DOHH2 (cell line): ENCODE data around the gene RRP8.

Experiments used
- H3F3A ChIP-seq: fragments of 200-600 bp; sonication (generic), shearing (Covaris generic); 2 replicates; pipeline ENCODE4 v1.6.0; 2016; ENCODE audit warnings: antibody characterized with exemption, mild to moderate bottlenecking; ENCODE audit not compliant: control insufficient read depth, insufficient read depth
- H3K27ac ChIP-seq: fragments of 200-600 bp; sonication (generic); 2 replicates; pipeline ENCODE4 v1.5.1; 2014; ENCODE audit warnings: low read depth, mild to moderate bottlenecking, low read length, moderate library complexity
- H3K27me3 ChIP-seq: fragments of 200-600 bp; sonication (generic); 2 replicates; pipeline ENCODE4 v1.6.1; 2014; ENCODE audit warnings: mild to moderate bottlenecking, low read length, mixed read lengths; ENCODE audit not compliant: control insufficient read depth
- H3K36me3 ChIP-seq: fragments of 200-600 bp; sonication (generic); 2 replicates; pipeline ENCODE4 v1.6.1; 2014; ENCODE audit warnings: mild to moderate bottlenecking, low read length, moderate library complexity, mixed read lengths; ENCODE audit not compliant: control insufficient read depth
- H3K4me1 ChIP-seq: fragments of 200-600 bp; sonication (generic); 2 replicates; pipeline ENCODE4 v1.6.1; 2014; ENCODE audit warnings: mild to moderate bottlenecking, low read length, mixed read lengths; ENCODE audit not compliant: control insufficient read depth
- H3K4me2 ChIP-seq: fragments of 200-600 bp; sonication (generic); 2 replicates; pipeline ENCODE4 v1.6.0; 2014; ENCODE audit warnings: mild to moderate bottlenecking, low read length, moderate library complexity
- H3K4me3 ChIP-seq: fragments of 200-600 bp; sonication (generic); 2 replicates; pipeline ENCODE4 v1.5.1; 2014; ENCODE audit warnings: mild to moderate bottlenecking, low read length, mixed read lengths
- H3K79me2 ChIP-seq: fragments of 200-600 bp; sonication (generic); 2 replicates; pipeline ENCODE4 v1.6.1; 2014; ENCODE audit warnings: mild to moderate bottlenecking, low read length, mixed read lengths; ENCODE audit not compliant: control insufficient read depth
- H3K9me2 ChIP-seq: fragments of 200-600 bp; sonication (generic); replicated peaks from 2 replicates; pipeline ENCODE4 v1.6.1; 2014; ENCODE audit warnings: mild to moderate bottlenecking, low read length, mixed read lengths; ENCODE audit not compliant: control insufficient read depth
- H3K9me3 ChIP-seq: fragments of 200-600 bp; sonication (generic); 2 replicates; pipeline ENCODE4 v1.6.1; 2014; ENCODE audit warnings: antibody characterized with exemption, low read length, mixed read lengths; ENCODE audit not compliant: control insufficient read depth, insufficient read depth
- H4K20me1 ChIP-seq: fragments of 200-600 bp; sonication (generic); 2 replicates; pipeline ENCODE4 v1.6.0; 2014; ENCODE audit warnings: low read depth, mild to moderate bottlenecking, antibody characterized with exemption, low read length, moderate library complexity; ENCODE audit not compliant: control insufficient read depth, insufficient read depth
- EZH2phosphoT487 ChIP-seq: fragments of 200-600 bp; sonication (generic); IDR thresholded peaks from 2 replicates; pipeline ENCODE4 v1.6.1; 2017; ENCODE audit warnings: borderline replicate concordance, mild to moderate bottlenecking, antibody characterized with exemption, low read length, moderate library complexity, mixed read lengths
- TF ChIP-seq, protein P1 (sequence below): fragments of 200-600 bp; sonication (generic); IDR thresholded peaks from one replicate; pipeline ENCODE4 v1.5.1; 2014; ENCODE audit warnings: antibody characterized with exemption, mild to moderate bottlenecking, low read depth, low read length; ENCODE audit not compliant: poor library complexity, severe bottlenecking

The RRP8 gene

DNA sequence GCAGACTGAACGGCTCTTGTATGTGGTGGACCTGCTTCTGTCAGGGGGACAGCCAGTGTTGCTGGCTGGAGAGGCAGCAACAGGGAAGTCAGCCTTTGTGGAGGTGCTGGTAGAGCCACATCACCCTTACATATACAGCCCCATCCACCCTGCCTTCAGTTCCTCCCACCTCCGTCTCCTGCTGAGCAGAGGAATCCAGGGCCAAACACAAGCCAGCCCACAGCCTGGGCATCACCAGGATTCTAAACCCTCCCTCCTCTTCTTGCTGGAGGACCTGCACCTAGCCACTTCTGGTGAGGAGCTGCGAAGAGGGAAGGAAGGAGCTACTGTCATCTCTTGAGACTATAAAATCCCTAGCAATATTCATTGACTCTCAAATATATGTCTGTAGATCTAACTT lies 54.8 kb downstream of the RRP8 start:
- Histone ChIP-seq H3F3A (no peaks in the 10 kb centered on the region), H3K36me3 (no peaks in the 10 kb centered on the region), H3K27ac (no peak overlapping the region), H3K9me2 (no peaks in the 10 kb centered on the region), H3K4me3 (no peak overlapping the region), H4K20me1 (no peaks in the 10 kb centered on the region), H3K4me2 (no peak overlapping the region), H3K79me2 (no peaks in the 10 kb centered on the region), H3K9me3 (no peaks in the 10 kb centered on the region), H3K4me1 (no peaks in the 10 kb centered on the region), H3K27me3 (no peaks in the 10 kb centered on the region)
- TF ChIP-seq, protein P1, sequence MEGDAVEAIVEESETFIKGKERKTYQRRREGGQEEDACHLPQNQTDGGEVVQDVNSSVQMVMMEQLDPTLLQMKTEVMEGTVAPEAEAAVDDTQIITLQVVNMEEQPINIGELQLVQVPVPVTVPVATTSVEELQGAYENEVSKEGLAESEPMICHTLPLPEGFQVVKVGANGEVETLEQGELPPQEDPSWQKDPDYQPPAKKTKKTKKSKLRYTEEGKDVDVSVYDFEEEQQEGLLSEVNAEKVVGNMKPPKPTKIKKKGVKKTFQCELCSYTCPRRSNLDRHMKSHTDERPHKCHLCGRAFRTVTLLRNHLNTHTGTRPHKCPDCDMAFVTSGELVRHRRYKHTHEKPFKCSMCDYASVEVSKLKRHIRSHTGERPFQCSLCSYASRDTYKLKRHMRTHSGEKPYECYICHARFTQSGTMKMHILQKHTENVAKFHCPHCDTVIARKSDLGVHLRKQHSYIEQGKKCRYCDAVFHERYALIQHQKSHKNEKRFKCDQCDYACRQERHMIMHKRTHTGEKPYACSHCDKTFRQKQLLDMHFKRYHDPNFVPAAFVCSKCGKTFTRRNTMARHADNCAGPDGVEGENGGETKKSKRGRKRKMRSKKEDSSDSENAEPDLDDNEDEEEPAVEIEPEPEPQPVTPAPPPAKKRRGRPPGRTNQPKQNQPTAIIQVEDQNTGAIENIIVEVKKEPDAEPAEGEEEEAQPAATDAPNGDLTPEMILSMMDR = no peak
- no peak for TF ChIP-seq EZH2phosphoT487

DNA sequence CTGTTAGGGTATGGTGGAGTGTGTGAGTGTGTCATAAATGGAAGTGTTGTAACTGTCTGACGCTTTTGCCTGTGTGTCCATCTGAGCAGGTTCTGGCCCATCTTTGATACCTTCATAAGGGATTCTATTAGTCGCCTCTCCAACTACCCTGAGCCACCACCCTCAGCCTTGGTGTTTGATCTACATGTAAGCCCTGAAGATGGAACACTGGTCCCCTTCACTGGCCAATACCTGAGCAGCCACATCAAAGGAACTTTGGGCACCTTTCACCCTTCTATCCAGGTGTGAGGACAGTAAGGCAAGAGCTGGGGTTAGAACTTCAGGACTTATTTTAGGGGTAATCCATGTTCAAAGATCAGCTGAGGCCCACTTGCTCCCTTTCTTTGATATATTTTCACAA lies 55.3 kb downstream of the RRP8 start:
- H3K36me3 ChIP-seq = no peaks in the 10 kb centered on the region
- H3K4me1 ChIP-seq = no peaks in the 10 kb centered on the region
- no peaks in the 10 kb centered on the region for H3K9me2 ChIP-seq
- H3K79me2 ChIP-seq = no peaks in the 10 kb centered on the region
- no peaks in the 10 kb centered on the region for H3K27me3 ChIP-seq
- H3K4me3 ChIP-seq = no peak overlapping the region
- TF ChIP-seq, protein P1 = no peak
- H3K27ac ChIP-seq = no peak overlapping the region
- H3K9me3 ChIP-seq = no peaks in the 10 kb centered on the region
- no peak overlapping the region for H3K4me2 ChIP-seq
- no peaks in the 10 kb centered on the region for H3F3A ChIP-seq
- H4K20me1 ChIP-seq = no peaks in the 10 kb centered on the region

DNA sequence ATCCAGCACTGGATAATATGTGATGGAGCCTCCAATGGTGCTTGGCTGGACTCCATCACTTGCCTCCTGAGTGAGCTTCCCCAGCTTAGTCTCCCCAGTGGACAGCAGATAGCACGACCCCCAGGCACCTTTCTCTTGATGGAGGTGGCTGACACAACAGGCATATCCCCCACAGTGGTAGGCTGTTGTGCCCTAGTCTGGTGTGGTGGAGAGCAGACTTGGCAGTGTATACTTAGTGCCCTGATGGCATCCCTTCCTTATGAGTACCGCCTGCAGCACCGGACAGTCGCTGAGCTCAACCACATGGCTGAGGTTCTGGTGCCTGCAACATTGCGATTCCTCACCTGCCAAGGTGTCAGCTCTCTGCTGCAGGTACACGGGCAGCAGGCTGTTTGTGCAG lies 56.2 kb downstream of the RRP8 start:
- no peaks in the 10 kb centered on the region for H3K27me3 ChIP-seq
- H3K4me1 ChIP-seq = no peaks in the 10 kb centered on the region
- no peak overlapping the region for H3K27ac ChIP-seq
- no peak overlapping the region for H3K4me2 ChIP-seq
- no peaks in the 10 kb centered on the region for H3F3A ChIP-seq
- H4K20me1 ChIP-seq = no peaks in the 10 kb centered on the region
- no peak overlapping the region for H3K4me3 ChIP-seq
- H3K9me3 ChIP-seq = no peaks in the 10 kb centered on the region
- no peaks in the 10 kb centered on the region for H3K9me2 ChIP-seq
- H3K36me3 ChIP-seq = no peaks in the 10 kb centered on the region
- H3K79me2 ChIP-seq = no peaks in the 10 kb centered on the region
- TF ChIP-seq EZH2phosphoT487 = no peak
- TF ChIP-seq, protein P1 = no peak

DNA sequence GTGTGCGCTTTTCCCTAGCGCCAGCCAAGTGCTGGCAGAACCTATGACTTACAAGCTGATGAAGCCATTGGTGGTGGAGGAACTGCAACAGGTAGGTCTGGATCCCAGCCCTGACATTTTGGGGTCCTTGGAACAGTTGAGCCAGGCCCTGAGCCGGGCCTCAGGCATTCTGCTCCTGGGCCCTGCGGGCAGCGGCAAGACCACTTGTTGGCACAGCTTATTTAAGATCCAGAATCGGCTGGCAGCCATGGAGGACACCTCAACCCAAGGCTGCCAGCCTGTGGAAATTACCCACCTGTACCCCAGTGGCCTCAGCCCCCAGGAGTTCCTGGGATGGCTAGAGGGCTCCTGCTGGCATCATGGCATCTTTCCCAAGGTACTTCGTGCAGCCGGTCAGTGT lies 56.7 kb downstream of the RRP8 start:
- Histone ChIP-seq H3K79me2 (no peaks in the 10 kb centered on the region), H3K4me3 (no peak overlapping the region), H3K9me2 (no peaks in the 10 kb centered on the region), H3K4me1 (no peaks in the 10 kb centered on the region), H3K9me3 (no peaks in the 10 kb centered on the region), H3K4me2 (no peak overlapping the region), H4K20me1 (no peaks in the 10 kb centered on the region), H3F3A (no peaks in the 10 kb centered on the region), H3K27me3 (no peaks in the 10 kb centered on the region), H3K27ac (no peak overlapping the region), H3K36me3 (no peaks in the 10 kb centered on the region)
- TF ChIP-seq, protein P1 = no peak
- TF ChIP-seq EZH2phosphoT487 = no peak
